Loucy (cell line): ENCODE measurements around the gene MRPL9.

Experiments
- H2AFZ ChIP-seq: fragments of 200-600 bp; sonication (generic); 2 replicates; pipeline ENCODE4 v1.6.0; 2016; ENCODE audit warnings: antibody characterized with exemption, mild to moderate bottlenecking, low read length, moderate library complexity
- H3F3A ChIP-seq: fragments of 200-600 bp; 2 replicates; pipeline ENCODE4 v1.6.0; 2016; ENCODE audit warnings: antibody characterized with exemption, low read depth, mild to moderate bottlenecking
- H3K27me3 ChIP-seq: fragments of 200-600 bp; sonication (generic); 2 replicates; pipeline ENCODE4 v1.6.1; 2014; ENCODE audit warnings: low read length, mild to moderate bottlenecking; ENCODE audit not compliant: insufficient read depth, poor library complexity, severe bottlenecking
- H3K36me3 ChIP-seq: fragments of 200-600 bp; sonication (generic); 2 replicates; pipeline ENCODE4 v1.6.1; 2016; ENCODE audit warnings: low read length; ENCODE audit not compliant: insufficient read depth
- H3K4me1 ChIP-seq: fragments of 200-600 bp; sonication (generic); 2 replicates; pipeline ENCODE4 v1.5.1; 2014; ENCODE audit warnings: low read length, mild to moderate bottlenecking; ENCODE audit not compliant: insufficient read depth, poor library complexity, severe bottlenecking
- H3K4me2 ChIP-seq: fragments of 200-600 bp; sonication (generic); 2 replicates; pipeline ENCODE4 v1.6.0; 2014; ENCODE audit warnings: antibody characterized with exemption, low read length, low read depth, mild to moderate bottlenecking; ENCODE audit not compliant: poor library complexity, severe bottlenecking
- H3K4me3 ChIP-seq: fragments of 200-600 bp; sonication (generic); 2 replicates; pipeline ENCODE4 v1.5.1; 2014; ENCODE audit warnings: low read length, mild to moderate bottlenecking, mixed read lengths; ENCODE audit not compliant: poor library complexity, severe bottlenecking
- H3K79me2 ChIP-seq: fragments of 200-600 bp; sonication (generic); 2 replicates; pipeline ENCODE4 v1.6.1; 2014; ENCODE audit warnings: low read length; ENCODE audit not compliant: insufficient read depth
- H3K9ac ChIP-seq: fragments of 200-600 bp; sonication (generic); 2 replicates; pipeline ENCODE4 v1.6.0; 2014; ENCODE audit warnings: mild to moderate bottlenecking, low read depth, low read length, moderate library complexity; ENCODE audit not compliant: poor library complexity, severe bottlenecking
- H3K9me2 ChIP-seq: fragments of 200-600 bp; sonication (generic); replicated peaks from 2 replicates; pipeline ENCODE4 v1.6.1; 2016; ENCODE audit warnings: low read depth, low read length, mixed read lengths
- H3K9me3 ChIP-seq: fragments of 200-600 bp; sonication (generic); 2 replicates; pipeline ENCODE4 v1.6.1; 2014; ENCODE audit warnings: mild to moderate bottlenecking, antibody characterized with exemption, low read length, low read depth; ENCODE audit not compliant: insufficient read depth
- H4K20me1 ChIP-seq: fragments of 200-600 bp; sonication (generic); 2 replicates; pipeline ENCODE4 v1.6.0; 2014; ENCODE audit warnings: antibody characterized with exemption, low read length, mild to moderate bottlenecking; ENCODE audit not compliant: insufficient read depth, poor library complexity, severe bottlenecking
- EZH2phosphoT487 ChIP-seq: fragments of 200-600 bp; IDR thresholded peaks from 2 replicates; pipeline ENCODE4 v1.6.1; 2018; ENCODE audit warnings: antibody characterized with exemption, mild to moderate bottlenecking, moderate library complexity, borderline replicate concordance
- TF ChIP-seq, protein P1 (sequence below): fragments of 200-600 bp; sonication (generic); conservative IDR thresholded peaks from 2 replicates; pipeline ENCODE4 v1.5.1; 2014; ENCODE audit warnings: mild to moderate bottlenecking, antibody characterized with exemption, low read length

The MRPL9 gene

DNA sequence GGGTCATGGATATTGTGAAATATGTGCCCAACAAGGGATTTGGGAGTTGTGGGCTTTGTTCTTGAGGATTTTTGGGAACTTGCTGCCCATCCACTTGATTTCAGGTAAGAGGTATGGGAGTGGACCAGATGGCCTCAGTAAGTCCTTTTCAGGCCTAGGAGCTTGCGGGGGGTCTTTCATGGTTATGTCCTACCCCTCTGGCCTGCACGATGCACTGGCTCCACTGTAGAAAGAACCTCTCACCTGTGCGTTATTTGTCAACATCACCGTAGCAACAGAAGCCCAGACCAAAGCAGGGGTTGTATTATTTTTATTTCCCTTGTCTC is 33.4 kb downstream of the MRPL9 start:
- Histone ChIP-seq H3K9ac (no peak overlapping the region), H3K4me1 (no peaks in the 10 kb centered on the region), H3F3A (no peaks in the 10 kb centered on the region), H3K27me3 (no peaks in the 10 kb centered on the region), H3K9me3 (no peaks in the 10 kb centered on the region), H3K79me2 (no peaks in the 10 kb centered on the region), H4K20me1 (no peaks in the 10 kb centered on the region), H3K9me2 (no peaks in the 10 kb centered on the region), H2AFZ (no peak overlapping the region), H3K36me3 (no peaks in the 10 kb centered on the region), H3K4me2 (no peak overlapping the region), H3K4me3 (no peak overlapping the region)
- no peak for TF ChIP-seq EZH2phosphoT487

DNA sequence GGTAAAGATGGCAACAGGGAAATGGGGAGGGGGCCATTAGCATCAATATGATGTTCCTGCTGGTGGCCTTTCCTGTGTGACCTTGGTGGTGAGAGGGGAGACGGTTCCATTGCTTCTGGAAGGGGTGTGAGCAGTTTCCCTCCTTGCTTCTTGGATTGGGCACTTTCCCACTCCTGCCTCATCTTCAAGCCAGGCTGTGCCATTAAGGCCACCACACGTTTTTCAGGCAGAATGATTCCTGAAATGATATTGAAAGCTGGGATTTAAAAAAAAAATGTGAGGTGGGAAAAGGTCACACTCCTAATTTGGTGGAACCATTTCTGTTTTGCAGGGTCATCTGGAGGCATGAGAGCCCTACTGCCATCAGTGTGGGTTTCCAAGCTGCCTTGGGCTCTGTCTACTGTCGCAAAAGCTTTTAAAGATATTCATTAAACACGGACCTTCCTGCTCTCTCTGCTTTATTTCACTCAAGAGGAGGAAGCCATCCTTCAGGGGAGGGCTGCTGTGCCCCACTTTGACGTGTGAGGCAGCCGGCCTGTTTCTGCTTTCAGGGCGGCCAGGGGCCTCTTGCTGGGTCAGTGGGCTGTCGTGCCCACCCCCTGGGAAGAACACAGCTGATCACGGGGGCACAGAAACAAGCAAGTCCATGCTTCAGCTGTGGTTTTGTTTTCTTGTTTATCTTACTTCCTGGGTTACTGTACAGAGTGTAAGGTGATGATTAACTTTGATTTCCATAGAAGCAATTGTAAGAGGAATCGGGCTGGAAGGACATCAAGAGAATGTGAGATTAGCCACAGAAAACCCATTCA is 33.9 kb downstream of the MRPL9 start:
- H3K9me3 ChIP-seq, result no peaks in the 10 kb centered on the region
- H3K36me3 ChIP-seq, result no peaks in the 10 kb centered on the region
- no peaks in the 10 kb centered on the region for H3K79me2 ChIP-seq
- no peak overlapping the region for H3K4me3 ChIP-seq
- no peaks in the 10 kb centered on the region for H3K27me3 ChIP-seq
- TF ChIP-seq, protein P1, sequence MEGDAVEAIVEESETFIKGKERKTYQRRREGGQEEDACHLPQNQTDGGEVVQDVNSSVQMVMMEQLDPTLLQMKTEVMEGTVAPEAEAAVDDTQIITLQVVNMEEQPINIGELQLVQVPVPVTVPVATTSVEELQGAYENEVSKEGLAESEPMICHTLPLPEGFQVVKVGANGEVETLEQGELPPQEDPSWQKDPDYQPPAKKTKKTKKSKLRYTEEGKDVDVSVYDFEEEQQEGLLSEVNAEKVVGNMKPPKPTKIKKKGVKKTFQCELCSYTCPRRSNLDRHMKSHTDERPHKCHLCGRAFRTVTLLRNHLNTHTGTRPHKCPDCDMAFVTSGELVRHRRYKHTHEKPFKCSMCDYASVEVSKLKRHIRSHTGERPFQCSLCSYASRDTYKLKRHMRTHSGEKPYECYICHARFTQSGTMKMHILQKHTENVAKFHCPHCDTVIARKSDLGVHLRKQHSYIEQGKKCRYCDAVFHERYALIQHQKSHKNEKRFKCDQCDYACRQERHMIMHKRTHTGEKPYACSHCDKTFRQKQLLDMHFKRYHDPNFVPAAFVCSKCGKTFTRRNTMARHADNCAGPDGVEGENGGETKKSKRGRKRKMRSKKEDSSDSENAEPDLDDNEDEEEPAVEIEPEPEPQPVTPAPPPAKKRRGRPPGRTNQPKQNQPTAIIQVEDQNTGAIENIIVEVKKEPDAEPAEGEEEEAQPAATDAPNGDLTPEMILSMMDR, result no peak
- no peak for TF ChIP-seq EZH2phosphoT487
- no peak overlapping the region for H3K4me2 ChIP-seq
- H3K4me1 ChIP-seq, result no peaks in the 10 kb centered on the region
- H3K9ac ChIP-seq, result no peak overlapping the region
- H3K9me2 ChIP-seq, result no peaks in the 10 kb centered on the region
- H4K20me1 ChIP-seq, result no peaks in the 10 kb centered on the region
- H2AFZ ChIP-seq, result no peak overlapping the region
- no peaks in the 10 kb centered on the region for H3F3A ChIP-seq

DNA sequence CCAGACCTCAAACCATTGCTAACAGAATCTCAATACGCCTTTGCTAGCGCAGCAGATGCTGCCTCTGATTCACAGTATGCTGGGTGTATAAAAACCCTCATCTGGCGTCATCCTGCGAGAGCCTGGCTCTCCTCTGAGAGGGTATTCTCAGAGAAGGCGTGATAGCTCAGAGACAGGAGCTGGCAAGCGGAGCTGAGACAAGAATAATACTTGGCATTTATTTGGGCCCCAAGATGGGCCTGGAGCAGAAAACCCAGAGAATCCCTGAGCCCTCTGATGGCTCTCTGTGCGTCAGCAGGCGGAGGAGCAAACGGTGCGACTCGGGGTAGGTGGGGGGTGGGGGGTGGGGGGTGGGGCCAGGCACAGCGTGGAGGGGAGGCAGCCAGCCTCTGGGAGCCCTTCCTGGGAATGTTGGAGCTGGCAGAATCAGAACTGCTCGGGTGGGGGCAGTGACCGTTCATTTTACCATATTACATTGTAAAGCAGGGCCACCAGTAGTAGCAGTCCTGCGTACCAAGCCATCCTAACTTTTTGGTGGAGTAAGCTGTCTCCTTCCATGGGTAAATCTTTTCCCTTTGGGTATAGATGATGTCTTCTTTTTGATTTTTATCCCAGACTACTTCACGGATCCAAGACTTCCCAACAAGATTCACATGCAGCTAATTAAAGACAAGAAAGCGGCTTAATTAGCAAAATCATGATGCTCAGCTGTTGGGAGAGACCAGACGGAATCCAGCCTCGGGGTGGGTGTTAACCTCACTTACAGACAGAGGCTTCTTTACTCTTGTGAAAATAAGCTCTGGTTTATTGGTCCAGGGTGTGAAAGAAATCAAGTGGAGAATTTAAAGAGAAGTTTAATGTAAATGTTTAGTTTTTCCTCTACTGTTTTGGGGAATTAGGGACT is 34.9 kb downstream of the MRPL9 start:
- H2AFZ ChIP-seq, result no peak overlapping the region
- H3K9me2 ChIP-seq, result no peaks in the 10 kb centered on the region
- no peak overlapping the region for H3K4me3 ChIP-seq
- no peaks in the 10 kb centered on the region for H3K36me3 ChIP-seq
- H3K9me3 ChIP-seq, result no peaks in the 10 kb centered on the region
- no peaks in the 10 kb centered on the region for H3K4me1 ChIP-seq
- H3K27me3 ChIP-seq, result no peaks in the 10 kb centered on the region
- no peak overlapping the region for H3K4me2 ChIP-seq
- H3F3A ChIP-seq, result no peaks in the 10 kb centered on the region
- TF ChIP-seq EZH2phosphoT487, result no peak
- TF ChIP-seq, protein P1, result no peak
- no peaks in the 10 kb centered on the region for H3K79me2 ChIP-seq
- H3K9ac ChIP-seq, result no peak overlapping the region
- no peaks in the 10 kb centered on the region for H4K20me1 ChIP-seq
